Liver (tissue), 9 donors: ENCODE results near the gene DENND1C. TPM values are rescaled to one million over a fixed set of nuclear protein-coding genes. Genes with fewer than 3 reads are reported as not detected.

ENCODE experiments used
- DNase-seq: peaks from one replicate; pipeline ENCODE4 v3.0.0-alpha.2; 2017; ENCODE audit warnings: low spot score
- H3K27ac ChIP-seq, 2 donors: one replicate each; pipeline ENCODE4 v1.7.0; 2013; ENCODE audit warnings: inconsistent platforms in 2 of 2, low read length in 2 of 2, control low read depth in 1 of 2, low read depth in 1 of 2, mild to moderate bottlenecking in 1 of 2
- H3K27me3 ChIP-seq, 4 donors: one replicate each; pipeline versions ENCODE4 v1.6.1 to v1.7.0; 2013; ENCODE audit warnings: low read length in 3 of 4, inconsistent platforms in 1 of 4, mild to moderate bottlenecking in 1 of 4, moderate library complexity in 1 of 4; ENCODE audit not compliant: control insufficient read depth in 4 of 4, insufficient read depth in 4 of 4
- H3K36me3 ChIP-seq, 4 donors: one replicate each; pipeline versions ENCODE4 v1.6.1 to v1.7.0; 2013; ENCODE audit warnings: low read length in 3 of 4, mild to moderate bottlenecking in 3 of 4, low read depth in 1 of 4, moderate library complexity in 1 of 4; ENCODE audit not compliant: control insufficient read depth in 4 of 4, insufficient read depth in 3 of 4
- H3K4me1 ChIP-seq, 4 donors: one replicate each; pipeline versions ENCODE4 v1.6.1 to v1.7.0; 2013; ENCODE audit warnings: low read length in 3 of 4, mild to moderate bottlenecking in 3 of 4, moderate library complexity in 1 of 4; ENCODE audit not compliant: control insufficient read depth in 4 of 4, insufficient read depth in 4 of 4
- H3K4me3 ChIP-seq, 3 donors: one replicate each; pipeline versions ENCODE4 v1.6.1 to v1.7.0; 2013; ENCODE audit warnings: low read length in 3 of 3, control low read depth in 1 of 3, low read depth in 1 of 3, mild to moderate bottlenecking in 1 of 3
- H3K9ac ChIP-seq, 2 donors: one replicate each; pipeline ENCODE4 v1.7.0; 2013; ENCODE audit warnings: low read length in 2 of 2, mild to moderate bottlenecking in 2 of 2, moderate library complexity in 2 of 2, control low read depth in 1 of 2, low read depth in 1 of 2
- H3K9me3 ChIP-seq, 4 donors: one replicate each; pipeline versions ENCODE4 v1.6.1 to v1.7.0; 2013; ENCODE audit warnings: low read length in 3 of 4; ENCODE audit not compliant: control insufficient read depth in 4 of 4
- ATF3 ChIP-seq: IDR thresholded peaks from 2 replicates; pipeline ENCODE4 v1.6.1; 2016; ENCODE audit warnings: antibody characterized with exemption
- CTCF ChIP-seq: fragments of 150-350 bp; IDR thresholded peaks from 2 replicates; pipeline ENCODE4 v1.5.1; 2017; ENCODE audit warnings: improper control_type of control experiment, low read depth, low read length; ENCODE audit not compliant: missing input control
- EGR1 ChIP-seq, 2 donors: IDR thresholded peaks; 2 replicates each; pipeline ENCODE4 v1.6.1; 2016 to 2018; ENCODE audit warnings: antibody characterized with exemption in 2 of 2, low read depth in 2 of 2
- FOXA1 ChIP-seq: IDR thresholded peaks from 2 replicates; pipeline ENCODE4 v1.6.1; 2016; ENCODE audit warnings: antibody characterized with exemption
- GABPA ChIP-seq, 2 donors: IDR thresholded peaks in 1 of 2; conservative IDR thresholded peaks in 1 of 2; 2 replicates each; pipeline ENCODE4 v1.6.1; 2016; ENCODE audit warnings: antibody characterized with exemption in 2 of 2, mild to moderate bottlenecking in 1 of 2, moderate library complexity in 1 of 2
- HNF4A ChIP-seq, 2 donors: conservative IDR thresholded peaks; 2 replicates each; pipeline ENCODE4 v1.6.1; 2016; ENCODE audit warnings: antibody characterized with exemption in 2 of 2, mild to moderate bottlenecking in 2 of 2
- HNF4G ChIP-seq: IDR thresholded peaks from 2 replicates; pipeline ENCODE4 v1.6.1; 2016; ENCODE audit warnings: antibody characterized with exemption
- JUND ChIP-seq, 2 donors: IDR thresholded peaks; 2 replicates each; pipeline ENCODE4 v1.6.1; 2016; ENCODE audit warnings: antibody characterized with exemption in 2 of 2
- NR2F2 ChIP-seq: IDR thresholded peaks from 2 replicates; pipeline ENCODE4 v1.6.1; 2016; ENCODE audit warnings: antibody characterized with exemption
- RAD21 ChIP-seq, 2 donors: IDR thresholded peaks; 2 replicates each; pipeline ENCODE4 v1.6.1; 2016; ENCODE audit warnings: antibody characterized with exemption in 2 of 2, mild to moderate bottlenecking in 2 of 2
- RXRA ChIP-seq, 2 donors: IDR thresholded peaks; 2 replicates each; pipeline ENCODE4 v1.6.1; 2017 to 2018; ENCODE audit warnings: antibody characterized with exemption in 2 of 2, mild to moderate bottlenecking in 1 of 2
- TAF1 ChIP-seq: conservative IDR thresholded peaks from 2 replicates; pipeline ENCODE4 v1.6.1; 2016; ENCODE audit warnings: antibody characterized with exemption, mild to moderate bottlenecking
- YY1 ChIP-seq: IDR thresholded peaks from 2 replicates; pipeline ENCODE4 v1.6.1; 2016; ENCODE audit warnings: antibody characterized with exemption, mild to moderate bottlenecking
- WGBS: extraction: QIAGEN DNeasy Blood & Tissue Kit; methylation state at CpG from one replicate; pipeline ENCODE4 v1.1.7; 2013; 5-methylcytosine and 5-hydroxymethylcytosine counted together
- polyA plus RNA-seq, 2 donors: library from polyadenylated mRNA; stranded (reverse) in 1 of 2; unstranded in 1 of 2; fragments of 200-250 nt in 1 of 2; fragments of >200 nt in 1 of 2; fragmentation: Nextera tagmentation in 1 of 2; extraction: Ambion mirVana in 1 of 2; gene quantifications; one replicate each; pipeline versions ENCODE4 v1.2.1 to v1.2.3, GENCODE V29; 2013 to 2015
- total RNA-seq, 2 donors: library from RNA; depleted of rRNA; stranded (reverse); fragments of >200 nt; gene quantifications; one replicate each; pipeline ENCODE4 v1.2.3, GENCODE V29; 2014
- TF ChIP-seq, protein P1 (sequence below): IDR thresholded peaks from 2 replicates; pipeline ENCODE4 v1.6.1; 2016; ENCODE audit warnings: antibody characterized with exemption
- donor health status: healthy.
- donor health status: healthy.
- donor health status: healthy.
- donor health status: healthy.
- donor health status: healthy.

Gene DENND1C
- total and polyA plus RNA-seq, 4 donors: 0.99 to 1.5 (median 1.2) TPM

DNA sequence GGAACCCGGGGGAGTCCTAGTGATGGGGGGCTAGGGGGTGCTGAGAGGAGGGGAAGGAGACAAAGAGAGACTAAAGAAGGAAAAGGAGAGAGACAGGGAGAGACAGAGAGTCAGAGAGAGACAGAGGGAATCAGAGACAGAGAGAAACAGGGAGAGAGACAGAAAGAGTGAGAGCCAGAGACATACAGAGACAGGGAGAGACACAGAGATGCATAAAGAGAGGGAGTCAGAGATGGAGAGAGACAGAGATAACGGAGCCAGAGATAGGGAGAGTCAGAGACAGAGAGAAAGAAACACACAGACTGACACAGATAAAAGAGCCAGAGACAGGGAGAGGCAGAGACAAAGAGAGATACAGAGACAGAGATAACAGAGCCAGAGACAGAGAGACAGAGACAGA, 47.8 kb upstream of the DENND1C start:
- peaks cover 5 to 8% (median 6%) of the 10 kb centered on the region in 4 donors for H3K4me1 ChIP-seq
- WGBS: 60% methylated on average over 2 of the region's 2 CpGs
- no peak for TF ChIP-seq YY1
- no peak for TF ChIP-seq HNF4A (conservative IDR thresholded peaks at IDR 0.05)
- TF ChIP-seq RXRA (IDR thresholded peaks at IDR 0.05): no peak
- TF ChIP-seq TAF1: no peak
- TF ChIP-seq, protein P1, sequence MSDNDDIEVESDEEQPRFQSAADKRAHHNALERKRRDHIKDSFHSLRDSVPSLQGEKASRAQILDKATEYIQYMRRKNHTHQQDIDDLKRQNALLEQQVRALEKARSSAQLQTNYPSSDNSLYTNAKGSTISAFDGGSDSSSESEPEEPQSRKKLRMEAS: no peak
- peaks cover 0 to 3% (median 0%) of the 10 kb centered on the region in 4 donors for H3K27me3 ChIP-seq
- H3K27ac ChIP-seq: no peak overlapping the region
- H3K9ac ChIP-seq: no peak overlapping the region
- no peak overlapping the region for H3K4me3 ChIP-seq
- DNase-seq: no peak
- H3K9me3 ChIP-seq: no peaks in the 10 kb centered on the region
- H3K36me3 ChIP-seq: no peaks in the 10 kb centered on the region

GRCh38 chr19:6528544-6529121, 47.0 kb upstream of the DENND1C start:
- H3K27ac ChIP-seq: no peak overlapping the region
- WGBS: 47% methylated on average over 9 of the region's 9 CpGs
- no peaks in the 10 kb centered on the region for H3K36me3 ChIP-seq
- peaks cover 5 to 8% (median 6%) of the 10 kb centered on the region in 4 donors for H3K4me1 ChIP-seq
- H3K4me3 ChIP-seq: no peak overlapping the region
- H3K27me3 ChIP-seq: peaks cover 0 to 3% (median 0%) of the 10 kb centered on the region in 4 donors
- TF ChIP-seq GABPA (IDR thresholded peaks at IDR 0.05 in 1 of 2, conservative IDR thresholded peaks at IDR 0.05 in 1 of 2) (no peak), EGR1 (IDR thresholded peaks at IDR 0.05; ENCODE audit: low read depth in 2 of 2) (no peak), HNF4G (no peak)
- H3K9me3 ChIP-seq: no peaks in the 10 kb centered on the region
- DNase-seq: no peak
- H3K9ac ChIP-seq: no peak overlapping the region

- Histone ChIP-seq H3K27ac (no peak overlapping the region), H3K9me3 (no peaks in the 10 kb centered on the region), H3K27me3 (peaks cover 0 to 3% (median 0%) of the 10 kb centered on the region in 4 donors), H3K4me1 (peaks cover 5 to 8% (median 6%) of the 10 kb centered on the region in 4 donors), H3K4me3 (no peak overlapping the region), H3K36me3 (no peaks in the 10 kb centered on the region), H3K9ac (no peak overlapping the region)
- 76% methylated on average over 17 of the region's 17 CpGs for WGBS
- no peak for DNase-seq
- no peak for TF ChIP-seq RXRA (IDR thresholded peaks at IDR 0.05)
- no peak for TF ChIP-seq HNF4G
- TF ChIP-seq EGR1 (IDR thresholded peaks at IDR 0.05; ENCODE audit: low read depth in 2 of 2): no peak
- TF ChIP-seq GABPA (IDR thresholded peaks at IDR 0.05 in 1 of 2, conservative IDR thresholded peaks at IDR 0.05 in 1 of 2): no peak
- no peak for TF ChIP-seq FOXA1
- TF ChIP-seq HNF4A (conservative IDR thresholded peaks at IDR 0.05): no peak
- no peak for TF ChIP-seq RAD21 (IDR thresholded peaks at IDR 0.05)
- no peak for TF ChIP-seq JUND (IDR thresholded peaks at IDR 0.05)
- no peak for TF ChIP-seq NR2F2
- TF ChIP-seq TAF1: no peak
- no peak for TF ChIP-seq ATF3
- no peak for TF ChIP-seq CTCF
Observed at GRCh38 chr19:6527893-6528543, 46.4 kb upstream of the DENND1C start.
